ENCODE data around the gene PRSS38. TPM values are rescaled to one million over a fixed set of nuclear protein-coding genes. Genes with fewer than 3 reads are reported as not detected.

PRSS38 gene
- total RNA-seq, 1 donor from 2014 or later = not detected

- intact Hi-C loops (cut with micrococcal nuclease) = loop anchor here (5.0 kb wide), 1 partner anchor 97 kb away; no protein-coding TSS in a partner anchor
Observed at GRCh38 chr1:227884370-227885134, 69.1 kb downstream of the PRSS38 start.

- intact Hi-C loops (cut with micrococcal nuclease) = loop anchor here (5.0 kb wide), 1 partner anchor 98 kb away; no protein-coding TSS in a partner anchor
Observed at GRCh38 chr1:227885135-227885647, 69.7 kb downstream of the PRSS38 start.

DNA sequence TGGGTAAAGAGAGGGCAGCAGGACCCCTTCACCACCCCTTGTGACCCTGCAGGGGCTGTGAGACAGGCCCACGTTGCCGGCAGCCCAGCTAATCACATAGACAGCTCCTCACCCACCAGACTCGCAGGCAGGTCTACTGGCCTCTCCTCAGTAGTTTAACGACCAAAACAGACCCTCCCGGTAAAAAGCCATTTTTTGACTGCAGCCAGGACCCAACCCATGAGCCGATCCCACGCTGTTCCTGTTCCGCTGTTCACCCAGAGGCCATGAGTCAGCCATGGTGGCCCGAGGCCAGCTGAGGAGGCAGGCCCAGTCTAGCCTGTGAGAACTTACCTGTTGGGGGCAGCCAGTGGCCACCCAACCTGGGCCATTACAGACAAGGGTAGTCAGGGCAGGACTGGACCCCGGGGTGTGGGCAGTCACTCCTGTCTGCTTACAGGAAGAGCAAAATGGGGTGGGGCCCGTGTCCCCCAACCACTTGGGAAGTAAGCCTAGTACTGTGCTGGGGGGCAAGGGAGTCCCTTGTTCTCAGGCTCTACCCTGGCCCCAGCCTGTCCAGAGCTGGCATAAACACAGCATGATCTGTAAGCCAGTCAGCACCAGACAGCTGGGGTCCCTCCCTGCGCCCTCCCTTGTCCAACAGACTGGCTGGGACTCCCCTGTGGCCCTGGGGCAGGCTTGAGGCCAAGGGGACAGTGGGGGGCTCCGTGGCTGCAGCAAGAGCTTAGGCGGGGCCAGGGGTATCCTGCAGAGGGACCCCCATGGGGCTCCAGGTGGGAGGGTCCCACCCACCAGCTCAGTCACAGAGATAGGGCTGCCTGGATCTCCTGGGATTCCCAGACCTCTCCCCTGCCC, 70.4 kb downstream of the PRSS38 start:
- intact Hi-C loops (cut with micrococcal nuclease) = loop anchor here (5.0 kb wide), 1 partner anchor 99 kb away; no protein-coding TSS in a partner anchor

DNA sequence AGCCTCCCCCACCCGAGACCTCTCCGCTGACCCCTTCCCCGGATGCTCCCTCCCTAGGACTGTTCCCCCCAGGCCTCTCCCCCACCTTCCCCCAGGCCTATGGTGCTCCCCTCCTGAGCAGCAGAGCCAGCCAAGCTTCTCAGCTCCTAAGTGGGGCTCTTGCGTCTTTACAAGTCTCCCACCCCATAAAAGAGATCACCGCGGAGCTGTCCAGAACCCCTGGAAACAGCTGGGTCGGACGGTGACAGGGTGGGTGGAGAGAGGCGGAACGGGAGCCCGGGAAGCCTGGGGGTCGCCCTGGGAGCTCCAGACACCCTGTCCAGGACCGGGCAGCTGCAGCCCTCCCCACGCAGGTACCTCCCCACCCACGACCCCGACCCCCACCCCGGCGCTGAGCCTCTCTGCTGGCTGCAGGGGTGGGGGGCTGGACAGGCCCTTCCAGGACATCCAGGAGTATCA, 71.1 kb downstream of the PRSS38 start:
- intact Hi-C loops (cut with micrococcal nuclease) = loop anchor here (5.0 kb wide), 1 partner anchor 99 kb away; no protein-coding TSS in a partner anchor

DNA sequence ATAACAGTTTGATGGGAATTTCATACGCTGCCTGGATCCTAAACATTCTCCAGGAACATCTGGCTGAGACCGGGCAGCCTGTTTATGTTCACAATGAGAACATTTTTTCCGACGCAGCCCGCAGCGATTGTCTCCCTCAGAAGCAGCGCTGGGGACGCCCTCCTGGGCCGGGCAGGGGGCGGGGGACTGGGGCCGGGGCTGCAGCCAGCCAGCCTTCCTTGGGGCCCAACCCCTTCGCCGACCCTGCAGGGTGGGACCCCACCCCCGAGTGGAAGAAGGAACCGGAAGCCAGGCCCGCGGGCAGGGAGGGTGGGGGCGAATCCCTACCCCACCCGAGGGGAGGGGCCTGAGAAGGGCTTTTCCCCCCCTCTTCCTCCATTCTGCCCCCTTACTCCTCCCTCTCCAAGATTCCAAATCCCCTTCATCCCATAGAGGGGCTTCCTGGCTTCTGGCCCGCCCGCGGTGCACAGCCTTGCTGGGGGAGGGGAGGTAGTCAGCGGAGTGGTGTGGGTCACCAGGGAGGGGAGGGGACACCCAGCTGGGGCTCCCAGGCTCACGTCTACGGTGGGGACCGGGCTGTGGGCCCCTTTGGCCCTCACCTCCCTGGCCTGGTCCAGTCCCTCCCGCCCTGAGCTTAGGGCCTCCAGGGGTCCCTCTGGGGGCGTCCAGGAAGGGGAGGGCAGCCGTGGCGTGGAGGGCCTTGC, 71.7 kb downstream of the PRSS38 start:
- intact Hi-C loops (cut with micrococcal nuclease) = loop anchor here (1.0 to 5.0 kb wide), 2 partner anchors 100 to 125 kb away; no protein-coding TSS in a partner anchor

DNA sequence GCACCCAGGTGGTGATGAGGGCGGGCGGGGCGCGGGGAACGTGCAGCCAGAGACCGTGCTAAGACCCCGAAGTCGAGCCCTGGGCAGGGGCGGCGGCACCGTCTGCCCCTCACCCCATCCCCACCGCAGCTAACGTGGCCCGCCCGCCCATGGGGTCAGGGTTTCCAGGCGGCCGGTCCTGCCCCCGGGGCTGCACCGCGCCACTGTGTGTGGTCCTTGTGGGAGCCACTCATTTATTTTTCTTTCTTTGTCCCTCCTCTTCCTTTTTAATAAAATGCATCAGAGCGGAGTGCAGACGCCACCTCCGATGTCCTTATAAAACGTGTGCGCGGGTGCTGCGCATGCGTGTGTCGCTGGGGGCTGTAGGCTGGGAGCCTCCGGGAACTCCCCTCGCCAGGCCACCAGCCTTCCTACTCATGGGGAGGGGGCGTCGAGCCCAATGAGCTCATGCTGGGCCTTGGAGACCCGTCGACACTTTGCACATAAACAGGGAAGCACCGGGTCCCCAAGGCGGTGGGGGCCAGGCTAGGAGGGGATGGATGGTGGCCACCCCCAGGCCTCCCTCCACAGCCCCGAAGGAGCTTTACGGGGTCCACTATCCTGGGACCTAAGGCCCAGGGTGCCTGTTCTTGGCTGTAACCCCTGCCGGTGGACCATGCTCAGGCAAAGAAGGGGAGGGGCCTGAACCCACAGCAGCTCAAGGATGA, 72.4 kb downstream of the PRSS38 start:
- intact Hi-C loops (cut with micrococcal nuclease) = loop anchor here (1.0 to 5.0 kb wide), 2 partner anchors 101 to 126 kb away; no protein-coding TSS in a partner anchor

GRCh38 chr1:227888404-227889046, 73.0 kb downstream of the PRSS38 start:
- intact Hi-C loops (cut with micrococcal nuclease) = loop anchor here (5.0 kb wide), 1 partner anchor 101 kb away; no protein-coding TSS in a partner anchor

GRCh38 chr1:227889047-227889862, 73.8 kb downstream of the PRSS38 start:
- intact Hi-C loops (cut with micrococcal nuclease) = loop anchor here (5.0 kb wide), 1 partner anchor 102 kb away; no protein-coding TSS in a partner anchor

- intact Hi-C loops (cut with micrococcal nuclease) = loop anchor here (5.0 kb wide), 1 partner anchor 103 kb away; no protein-coding TSS in a partner anchor
Observed at GRCh38 chr1:227889863-227890405, 74.5 kb downstream of the PRSS38 start.

DNA sequence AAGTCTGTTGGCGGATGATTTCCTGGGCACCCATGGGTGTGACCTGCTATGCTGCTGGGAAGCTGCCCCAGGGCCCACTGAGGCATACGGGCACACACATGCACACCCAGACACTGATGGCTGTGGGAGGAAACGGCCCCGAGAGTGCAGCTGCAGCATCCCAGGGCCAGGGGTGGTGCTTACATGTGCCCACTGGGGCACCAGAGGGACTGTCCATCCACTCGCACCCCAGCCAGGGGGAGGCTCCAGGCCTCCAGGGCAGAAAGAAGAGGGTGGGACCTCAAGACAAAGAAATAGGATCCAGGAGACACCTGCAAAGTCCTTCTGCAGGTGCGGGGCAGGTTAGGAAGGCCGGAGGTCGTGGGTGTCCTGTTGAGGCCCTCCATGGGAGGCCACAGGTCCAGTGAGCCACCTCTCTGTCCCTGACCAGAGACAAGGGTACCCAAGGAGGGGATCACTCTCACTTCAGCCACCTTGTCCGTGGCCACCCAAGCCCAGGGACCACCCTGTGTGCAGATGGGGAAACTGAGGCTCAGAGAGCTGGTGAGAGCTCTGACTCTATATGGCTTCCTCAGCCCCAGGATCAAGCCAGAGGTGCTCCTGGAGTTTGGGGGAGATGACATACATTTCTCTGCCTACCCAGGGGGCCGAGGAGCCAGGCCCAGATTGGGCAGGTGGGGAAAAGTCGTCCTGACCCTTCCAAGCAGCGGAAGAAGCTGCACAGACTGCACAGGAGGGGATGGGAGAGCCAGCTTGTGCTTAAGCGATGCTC, 75.2 kb downstream of the PRSS38 start:
- intact Hi-C loops (cut with micrococcal nuclease) = no loop called here

GRCh38 chr1:227891223-227891954, 75.9 kb downstream of the PRSS38 start:
- intact Hi-C loops (cut with micrococcal nuclease) = no loop called here

GRCh38 chr1:227891955-227892488, 76.5 kb downstream of the PRSS38 start:
- intact Hi-C loops (cut with micrococcal nuclease) = no loop called here

GRCh38 chr1:227892489-227893299, 77.2 kb downstream of the PRSS38 start:
- intact Hi-C loops (cut with micrococcal nuclease) = no loop called here

GRCh38 chr1:227893300-227893948, 77.9 kb downstream of the PRSS38 start:
- intact Hi-C loops (cut with micrococcal nuclease) = no loop called here

Data from T-helper 1 cell treated with Interleukin-12 subunit alpha and Interleukin-12 subunit beta and Interleukin-4 antibody, amounts not matched to agents 30 ng/mL and 1 ng/mL, for 36 hours (primary cell).